Ishikawa (cell line): ENCODE data around the gene SAMD5.

Experiments used
- CEBPB ChIP-seq: IDR thresholded peaks from 2 replicates; pipeline ENCODE4 v1.6.1; 2012
- CREB1 ChIP-seq: IDR thresholded peaks from 2 replicates; pipeline ENCODE4 v1.6.1; 2012; ENCODE audit warnings: low read depth
- EGR1 ChIP-seq: IDR thresholded peaks from 2 replicates; pipeline ENCODE4 v1.6.1; 2012
- EP300 ChIP-seq: IDR thresholded peaks from 2 replicates; pipeline ENCODE4 v1.6.1; 2012; ENCODE audit warnings: borderline replicate concordance
- FOXM1 ChIP-seq: IDR thresholded peaks from 2 replicates; pipeline ENCODE4 v1.6.1; 2012; ENCODE audit warnings: low read depth, borderline replicate concordance
- MAX ChIP-seq: IDR thresholded peaks from 2 replicates; pipeline ENCODE4 v1.6.1; 2012
- NFIC ChIP-seq: IDR thresholded peaks from 2 replicates; pipeline ENCODE4 v1.6.1; 2012
- RAD21 ChIP-seq: IDR thresholded peaks from 2 replicates; pipeline ENCODE4 v1.6.1; 2012; ENCODE audit warnings: low read depth
- TAF1 ChIP-seq: IDR thresholded peaks from 2 replicates; pipeline ENCODE4 v1.6.1; 2012; ENCODE audit warnings: low read depth, mild to moderate bottlenecking
- TCF12 ChIP-seq: IDR thresholded peaks from 2 replicates; pipeline ENCODE4 v1.6.1; 2012; ENCODE audit warnings: low read depth
- TEAD4 ChIP-seq: IDR thresholded peaks from 2 replicates; pipeline ENCODE4 v1.6.1; 2012
- USF1 ChIP-seq: IDR thresholded peaks from 2 replicates; pipeline ENCODE4 v1.6.1; 2012
- YY1 ChIP-seq: IDR thresholded peaks from 2 replicates; pipeline ENCODE4 v1.6.1; 2012; ENCODE audit warnings: low read depth
- ZBTB7A ChIP-seq: IDR thresholded peaks from 2 replicates; pipeline ENCODE4 v1.6.1; 2012; ENCODE audit warnings: low read depth
- TF ChIP-seq, protein P1 (sequence below): IDR thresholded peaks from 2 replicates; pipeline ENCODE4 v1.6.1; 2012; ENCODE audit warnings: low read depth, mild to moderate bottlenecking

The SAMD5 gene

DNA sequence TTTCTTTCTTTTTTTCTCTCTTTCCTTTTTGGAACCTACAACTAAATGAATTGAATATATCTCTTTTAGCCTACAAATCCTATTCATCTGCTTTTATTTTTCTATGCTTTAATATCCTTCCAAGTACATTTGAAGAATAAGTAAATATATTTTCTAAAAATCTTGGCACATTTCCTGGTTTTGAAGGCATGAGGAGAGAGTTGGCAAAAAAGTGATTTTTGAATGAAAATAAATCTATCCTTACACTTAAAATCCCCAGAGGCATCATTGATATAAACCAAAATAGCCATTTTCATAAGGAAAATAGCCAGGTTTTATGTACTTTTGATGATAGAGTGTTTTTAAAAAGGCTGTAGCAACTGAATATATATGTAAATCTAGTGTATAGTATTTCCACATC, 69.0 kb downstream of the SAMD5 start:
- TF ChIP-seq ZBTB7A (no peak), FOXM1 (no peak), EP300 (no peak), TEAD4 (no peak), NFIC (no peak), EGR1 (no peak), TCF12 (no peak), MAX (no peak), RAD21 (no peak), TAF1 (no peak), YY1 (no peak), CEBPB (no peak), CREB1 (no peak), USF1 (no peak)
- TF ChIP-seq, protein P1, sequence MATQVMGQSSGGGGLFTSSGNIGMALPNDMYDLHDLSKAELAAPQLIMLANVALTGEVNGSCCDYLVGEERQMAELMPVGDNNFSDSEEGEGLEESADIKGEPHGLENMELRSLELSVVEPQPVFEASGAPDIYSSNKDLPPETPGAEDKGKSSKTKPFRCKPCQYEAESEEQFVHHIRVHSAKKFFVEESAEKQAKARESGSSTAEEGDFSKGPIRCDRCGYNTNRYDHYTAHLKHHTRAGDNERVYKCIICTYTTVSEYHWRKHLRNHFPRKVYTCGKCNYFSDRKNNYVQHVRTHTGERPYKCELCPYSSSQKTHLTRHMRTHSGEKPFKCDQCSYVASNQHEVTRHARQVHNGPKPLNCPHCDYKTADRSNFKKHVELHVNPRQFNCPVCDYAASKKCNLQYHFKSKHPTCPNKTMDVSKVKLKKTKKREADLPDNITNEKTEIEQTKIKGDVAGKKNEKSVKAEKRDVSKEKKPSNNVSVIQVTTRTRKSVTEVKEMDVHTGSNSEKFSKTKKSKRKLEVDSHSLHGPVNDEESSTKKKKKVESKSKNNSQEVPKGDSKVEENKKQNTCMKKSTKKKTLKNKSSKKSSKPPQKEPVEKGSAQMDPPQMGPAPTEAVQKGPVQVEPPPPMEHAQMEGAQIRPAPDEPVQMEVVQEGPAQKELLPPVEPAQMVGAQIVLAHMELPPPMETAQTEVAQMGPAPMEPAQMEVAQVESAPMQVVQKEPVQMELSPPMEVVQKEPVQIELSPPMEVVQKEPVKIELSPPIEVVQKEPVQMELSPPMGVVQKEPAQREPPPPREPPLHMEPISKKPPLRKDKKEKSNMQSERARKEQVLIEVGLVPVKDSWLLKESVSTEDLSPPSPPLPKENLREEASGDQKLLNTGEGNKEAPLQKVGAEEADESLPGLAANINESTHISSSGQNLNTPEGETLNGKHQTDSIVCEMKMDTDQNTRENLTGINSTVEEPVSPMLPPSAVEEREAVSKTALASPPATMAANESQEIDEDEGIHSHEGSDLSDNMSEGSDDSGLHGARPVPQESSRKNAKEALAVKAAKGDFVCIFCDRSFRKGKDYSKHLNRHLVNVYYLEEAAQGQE, result no peak

- TF ChIP-seq, protein P1, result no peak
- TF ChIP-seq NFIC, result no peak
- TF ChIP-seq FOXM1, result no peak
Measured at GRCh38 chr6:147578159-147578558, 69.7 kb downstream of the SAMD5 start.

GRCh38 chr6:147578883-147579282, 70.4 kb downstream of the SAMD5 start:
- no peak for TF ChIP-seq ZBTB7A
- TF ChIP-seq TEAD4, result no peak
- TF ChIP-seq TAF1, result no peak
- TF ChIP-seq CEBPB, result no peak
- no peak for TF ChIP-seq YY1
- TF ChIP-seq, protein P1, result no peak
- TF ChIP-seq EGR1, result no peak
- no peak for TF ChIP-seq CREB1
- TF ChIP-seq TCF12, result no peak
- no peak for TF ChIP-seq USF1
- TF ChIP-seq EP300, result no peak

DNA sequence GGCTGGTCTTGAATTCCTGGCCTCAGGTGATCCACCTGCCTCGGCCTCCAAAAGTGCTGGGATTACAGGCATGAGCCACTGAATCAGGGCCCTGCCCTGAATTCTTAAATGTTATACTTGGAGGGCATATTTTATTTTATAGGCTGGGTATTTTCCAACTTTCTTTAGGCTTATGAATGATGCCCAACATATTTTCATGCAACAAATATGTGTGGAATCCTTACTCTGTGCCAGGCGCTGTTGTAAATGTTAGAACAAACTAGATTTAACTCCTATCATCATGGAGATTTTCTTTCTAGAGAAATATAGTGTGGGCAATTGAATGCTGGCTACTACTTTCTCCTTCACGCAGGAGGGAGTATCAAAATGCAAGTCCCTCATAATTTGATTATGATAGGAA, 71.2 kb downstream of the SAMD5 start:
- TF ChIP-seq RAD21 (no peak), NFIC (peak; percentile 44), TEAD4 (peak; percentile 56; the same call in 1 of the 2 replicates)

GRCh38 chr6:147582991-147583390, 74.5 kb downstream of the SAMD5 start:
- TF ChIP-seq USF1, result no peak
- TF ChIP-seq TCF12, result no peak
- no peak for TF ChIP-seq NFIC
- TF ChIP-seq EGR1, result no peak
- no peak for TF ChIP-seq CEBPB
- no peak for TF ChIP-seq YY1
- TF ChIP-seq TEAD4, result no peak
- no peak for TF ChIP-seq EP300
- TF ChIP-seq FOXM1, result no peak
- no peak for TF ChIP-seq ZBTB7A
- TF ChIP-seq TAF1, result no peak
- TF ChIP-seq, protein P1, result no peak
- TF ChIP-seq MAX, result no peak
